ENCODE measurements around the gene RASSF3.

RASSF3 gene

DNA sequence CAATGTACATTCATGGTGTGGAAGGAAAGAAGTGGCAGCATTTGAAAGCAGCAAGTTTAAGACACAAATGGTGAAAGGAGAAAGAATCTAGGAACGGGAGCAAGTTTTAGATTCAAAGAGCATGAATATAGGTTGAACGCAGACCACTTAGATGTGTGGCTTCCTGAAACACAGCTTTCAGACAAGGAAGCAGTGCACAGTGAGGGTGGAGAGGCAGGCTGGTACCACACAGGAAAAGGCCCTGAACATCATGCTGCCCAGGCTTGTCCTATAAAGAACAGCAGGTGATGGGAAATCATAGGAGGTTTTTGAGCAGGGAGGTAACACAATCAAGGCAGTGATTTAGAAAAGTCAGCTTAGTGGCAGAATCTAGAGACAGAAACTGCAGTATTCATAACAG lies 113.3 kb downstream of the RASSF3 start:
- DNase-seq (ENCODE audit: low read depth, low spot score): no peak

DNA sequence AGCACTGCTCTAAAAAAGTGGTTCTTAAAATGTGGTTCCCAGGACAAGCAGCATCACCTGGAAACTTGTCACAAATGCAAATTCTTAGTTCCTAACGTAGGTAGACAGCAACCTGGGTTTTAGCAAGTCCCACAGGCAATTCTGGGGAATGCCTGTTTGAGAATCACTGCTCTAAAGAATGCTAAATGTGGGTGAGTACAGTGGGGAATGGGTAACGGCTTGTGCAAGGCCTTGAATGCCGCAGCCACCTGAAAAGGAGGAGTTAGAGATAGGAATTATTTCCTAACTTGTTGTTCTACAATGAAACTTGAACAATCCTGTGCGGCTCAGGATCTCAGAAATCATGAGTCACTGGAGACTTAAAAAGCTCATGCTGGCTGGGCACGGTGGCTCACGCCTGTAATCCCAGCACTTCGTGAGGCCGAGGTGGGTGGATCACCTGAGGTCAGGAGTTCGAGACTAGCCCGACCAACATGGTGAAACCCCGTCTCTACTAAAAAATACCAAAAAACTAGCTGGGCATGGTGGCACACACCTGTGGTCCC lies 114.0 kb downstream of the RASSF3 start:
- DNase-seq (ENCODE audit: low read depth, low spot score): no peak

DNA sequence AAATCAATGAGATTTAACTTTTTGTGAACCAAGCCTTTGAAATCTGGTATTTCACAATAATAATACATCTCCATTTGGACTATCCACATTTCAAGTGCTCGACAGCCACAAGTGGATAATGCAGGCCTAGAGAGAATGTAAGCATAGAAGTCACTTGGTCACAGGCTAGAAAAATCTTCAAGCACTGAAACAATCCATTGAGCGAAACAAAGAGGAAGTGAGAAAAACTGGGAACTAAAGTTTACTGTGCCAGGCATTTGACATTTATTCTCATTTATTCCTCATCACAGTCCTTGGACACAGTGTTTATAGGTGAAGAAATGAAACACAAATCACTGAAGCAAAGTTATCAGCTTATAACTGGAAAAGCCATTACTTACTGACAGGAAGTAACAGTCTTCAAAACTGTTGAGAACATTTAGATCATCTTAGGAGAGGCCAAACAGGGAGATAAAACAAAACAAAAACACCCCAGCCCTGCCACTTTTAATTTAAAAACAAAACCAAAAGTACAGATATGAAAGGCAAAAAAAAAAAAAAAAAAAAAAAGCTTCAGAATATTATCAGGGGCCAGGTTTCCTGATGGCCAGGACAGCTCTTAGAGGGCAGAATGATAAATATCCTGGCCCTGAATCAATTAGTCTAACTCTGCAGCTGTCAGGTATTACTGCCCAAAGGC lies 119.8 kb downstream of the RASSF3 start:
- DNase-seq (ENCODE audit: low read depth, low spot score): no peak

DNA sequence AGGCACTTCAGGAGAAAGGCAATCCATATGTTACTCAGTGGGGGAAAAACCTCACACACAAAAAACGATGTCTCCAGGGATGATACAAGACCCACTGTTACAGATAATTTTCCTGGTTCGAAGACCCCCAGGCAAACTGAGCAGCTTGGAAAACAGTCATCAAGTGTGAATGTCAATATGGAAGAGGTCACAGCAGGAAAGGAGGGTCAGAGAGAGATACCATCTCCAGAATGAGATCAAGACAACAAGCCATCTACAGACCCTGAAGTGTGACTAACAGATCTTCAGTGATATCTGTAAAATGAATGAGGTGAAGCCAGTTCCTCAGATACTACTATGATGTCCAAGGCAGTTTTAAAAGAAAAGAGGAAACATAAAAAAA lies 120.3 kb downstream of the RASSF3 start:
- no peak for DNase-seq (ENCODE audit: low read depth, low spot score)

DNA sequence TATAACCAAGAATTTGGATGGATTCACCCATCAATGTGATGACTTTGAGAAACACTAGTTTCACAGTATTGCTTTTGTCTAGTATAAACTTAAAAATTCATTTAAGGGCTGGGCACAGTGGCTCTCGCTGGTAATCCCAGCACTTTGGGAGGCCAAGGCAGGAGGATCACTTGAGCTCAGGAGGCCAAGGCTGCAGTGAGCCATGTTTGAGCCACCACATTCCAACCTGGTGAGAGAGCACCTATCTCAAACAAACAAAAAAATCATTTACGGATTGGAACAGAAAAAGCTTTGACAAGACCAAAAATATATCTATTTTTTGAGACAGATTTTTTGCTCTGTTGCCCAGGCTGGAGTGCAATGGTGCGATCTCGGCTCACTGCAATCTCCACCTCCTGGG lies 121.4 kb downstream of the RASSF3 start:
- DNase-seq (ENCODE audit: low read depth, low spot score): no peak

DNA sequence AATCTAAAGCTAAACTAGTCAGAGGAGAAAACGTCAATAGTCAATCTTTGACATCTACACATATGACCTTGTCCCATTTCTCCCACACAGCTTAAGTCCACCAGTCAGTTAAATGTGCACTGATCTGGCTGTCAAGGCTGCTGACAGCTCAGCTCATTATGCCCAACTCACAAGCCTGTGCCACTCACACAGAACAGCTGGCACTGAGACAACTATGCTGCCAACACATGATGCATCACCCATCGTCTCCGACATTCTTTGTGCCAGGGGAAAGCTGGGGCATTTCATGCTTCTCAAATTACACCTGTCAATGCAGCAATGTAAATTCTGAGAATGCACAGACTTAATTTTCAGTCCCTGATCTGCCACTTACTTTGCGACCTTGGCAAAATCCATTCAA lies 123.6 kb downstream of the RASSF3 start:
- no peak for DNase-seq (ENCODE audit: low read depth, low spot score)

DNA sequence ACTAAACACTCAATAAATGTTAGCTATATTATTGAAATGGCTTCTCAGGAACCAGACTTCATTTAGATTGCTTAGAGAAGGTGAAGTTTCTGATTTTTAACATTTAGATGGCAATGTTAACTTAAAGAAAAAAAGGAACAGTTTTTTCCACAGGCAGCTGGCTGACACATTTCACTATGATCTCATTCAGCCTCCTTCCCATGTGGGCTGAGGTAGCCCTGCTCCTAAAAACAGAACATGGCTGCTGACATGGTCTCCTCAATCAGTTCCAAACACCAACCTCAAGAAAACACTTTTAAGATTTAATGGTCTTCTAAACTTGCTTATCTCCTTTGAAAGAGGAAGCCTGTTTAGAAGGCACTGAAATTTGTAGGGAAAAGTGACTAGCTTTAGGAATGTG lies 125.1 kb downstream of the RASSF3 start:
- DNase-seq (ENCODE audit: low read depth, low spot score): no peak

DNA sequence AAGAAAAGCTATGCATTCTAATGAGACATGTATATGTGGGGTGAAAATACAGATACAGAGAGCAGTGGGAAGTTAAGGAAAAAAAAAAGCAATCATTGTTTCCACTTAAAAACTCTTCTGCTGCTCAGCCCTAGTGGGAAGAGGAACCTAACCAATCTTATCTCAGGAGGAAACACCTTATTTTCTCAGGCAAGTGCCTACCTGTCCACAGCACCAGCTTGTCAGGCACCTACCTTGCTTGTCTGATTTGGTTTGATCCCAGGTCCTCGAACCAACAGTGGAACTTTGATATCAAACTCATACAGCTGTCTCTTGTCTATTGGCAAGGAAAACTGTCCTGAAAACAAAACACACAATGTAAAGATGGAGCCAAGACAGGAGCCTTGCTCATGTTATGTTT lies 126.5 kb downstream of the RASSF3 start:
- no peak for DNase-seq (ENCODE audit: low read depth, low spot score)

DNA sequence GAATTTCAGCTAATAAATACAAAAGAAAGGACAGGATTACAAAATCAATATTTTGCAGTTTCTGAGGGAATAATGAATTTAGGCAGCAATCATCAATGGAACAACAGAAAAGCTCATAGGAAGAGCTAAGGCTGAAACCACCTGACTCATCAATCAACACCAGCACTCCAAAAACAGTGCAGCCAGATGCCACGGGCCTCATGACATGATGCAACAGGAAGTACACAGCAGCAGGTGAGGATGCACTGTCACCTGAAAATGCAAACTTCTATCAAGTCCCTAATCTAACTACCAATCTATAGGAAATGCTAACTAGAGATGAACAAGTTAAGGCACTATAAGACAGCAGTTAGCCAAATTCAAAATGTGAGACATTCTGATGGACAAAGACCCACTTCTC lies 127.2 kb downstream of the RASSF3 start:
- DNase-seq (ENCODE audit: low read depth, low spot score): no peak

DNA sequence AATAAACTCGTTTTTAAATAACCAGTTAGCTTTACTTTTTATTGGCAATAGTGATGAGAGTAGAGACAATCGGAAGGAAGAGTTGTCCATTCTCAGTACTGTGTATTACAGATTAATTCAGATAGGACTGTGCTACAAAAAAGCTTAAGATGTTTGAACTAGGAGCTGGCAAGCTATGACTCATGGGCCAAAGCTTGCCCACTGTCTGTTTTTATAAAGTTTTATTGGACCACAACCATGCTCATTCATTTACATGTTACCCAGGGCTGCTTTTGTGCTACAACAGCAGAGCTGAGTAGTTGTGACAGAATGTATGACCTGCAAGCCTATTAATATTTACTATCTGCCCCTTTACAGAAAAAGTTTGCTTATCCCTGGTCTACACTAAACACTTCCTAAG lies 129.5 kb downstream of the RASSF3 start:
- no peak for DNase-seq (ENCODE audit: low read depth, low spot score)

DNA sequence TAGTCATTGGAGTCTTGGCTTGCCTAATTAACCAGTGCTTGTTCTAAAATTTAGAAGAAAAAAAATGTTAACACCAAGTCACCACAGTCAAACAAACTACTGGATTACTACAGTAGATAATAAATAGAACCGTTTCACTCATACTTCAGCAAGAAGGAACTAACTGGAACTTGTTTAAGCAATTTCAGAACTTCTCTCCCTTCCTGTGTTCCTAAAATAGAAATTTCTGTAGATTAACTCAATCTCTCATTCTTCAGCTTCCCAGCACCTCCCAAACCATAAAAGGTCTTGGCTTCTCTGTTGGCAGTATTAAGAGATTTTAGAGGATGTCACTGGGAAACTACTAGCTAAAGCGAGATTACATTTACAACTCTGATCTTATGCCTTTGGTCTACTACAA lies 130.4 kb downstream of the RASSF3 start:
- DNase-seq (ENCODE audit: low read depth, low spot score): no peak

DNA sequence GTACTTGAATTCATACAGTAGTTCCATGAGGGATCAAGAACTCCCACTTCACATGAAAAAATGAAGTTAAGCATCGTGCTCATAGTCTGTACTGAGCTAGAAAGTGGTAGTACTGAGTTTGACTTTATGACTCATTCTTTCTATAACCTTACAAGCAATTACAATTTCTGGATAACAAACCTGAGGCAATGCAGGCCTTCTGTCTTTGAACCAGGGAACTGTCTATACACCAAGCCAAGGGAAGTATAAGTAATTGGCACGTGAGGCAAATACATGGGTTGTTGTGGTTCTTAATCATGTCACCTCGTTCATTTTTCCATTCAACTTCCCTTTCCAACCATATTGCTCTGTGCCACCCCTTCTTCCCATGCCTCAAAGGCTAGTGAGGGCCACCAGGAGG lies 132.1 kb downstream of the RASSF3 start:
- DNase-seq (ENCODE audit: low read depth, low spot score): no peak

DNA sequence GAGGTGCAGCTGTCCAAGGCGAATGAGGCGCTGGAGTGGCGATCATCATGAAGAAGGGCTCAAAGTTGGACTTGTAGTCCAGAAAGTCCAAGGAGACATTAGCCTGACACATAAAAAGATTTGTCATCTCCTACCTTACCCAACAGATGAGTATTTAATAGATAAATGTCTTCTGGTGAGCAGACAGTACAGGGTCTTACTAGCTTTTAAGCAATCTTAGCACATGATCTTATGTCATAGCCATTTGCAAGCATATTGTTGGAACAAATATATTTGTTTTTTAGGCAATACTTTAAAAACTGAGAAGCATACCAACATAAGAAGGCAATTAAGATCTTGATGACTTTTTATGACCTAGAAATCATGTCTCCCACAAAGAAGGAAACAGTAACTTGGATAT lies 132.9 kb downstream of the RASSF3 start:
- no peak for DNase-seq (ENCODE audit: low read depth, low spot score)

DNA sequence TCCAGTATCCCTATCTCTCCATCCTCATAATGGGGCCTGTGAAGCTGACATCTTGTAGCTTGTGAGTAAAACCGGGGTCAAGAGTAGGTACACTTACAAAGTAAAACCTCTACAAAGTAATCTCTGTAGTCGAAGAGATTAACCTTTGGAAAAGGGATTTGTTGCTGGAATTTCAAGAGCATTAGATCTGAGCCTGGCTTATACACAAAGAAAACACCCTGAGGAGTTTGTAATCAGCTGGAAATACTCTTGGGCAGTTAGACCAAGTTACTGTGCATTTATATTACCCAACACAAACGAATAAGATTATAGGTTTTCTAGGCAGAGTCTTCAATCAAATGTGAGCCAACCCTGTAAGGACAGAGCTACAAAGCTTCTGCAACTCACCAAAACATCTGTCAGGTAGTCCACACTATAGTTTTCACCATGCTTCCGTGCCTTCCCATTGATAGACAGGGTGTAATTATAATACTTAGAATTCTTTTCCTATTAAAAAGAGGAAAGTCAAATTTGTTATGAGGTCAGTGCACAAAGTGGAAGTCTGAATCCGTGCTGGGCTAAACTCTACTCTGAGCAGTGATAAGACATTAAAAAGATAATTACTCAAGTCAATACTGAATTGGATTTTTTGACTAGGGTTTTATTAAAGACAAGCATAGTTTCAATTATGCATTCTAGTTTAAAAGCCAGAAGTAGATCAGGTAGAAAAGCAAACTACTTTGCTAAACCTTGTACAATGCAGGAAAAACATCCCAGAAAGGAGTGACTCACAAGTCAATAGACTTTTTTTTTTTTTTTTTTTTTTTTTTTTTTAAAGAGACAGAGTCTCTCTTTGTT lies 134.3 kb downstream of the RASSF3 start:
- DNase-seq (ENCODE audit: low read depth, low spot score): no peak

DNA sequence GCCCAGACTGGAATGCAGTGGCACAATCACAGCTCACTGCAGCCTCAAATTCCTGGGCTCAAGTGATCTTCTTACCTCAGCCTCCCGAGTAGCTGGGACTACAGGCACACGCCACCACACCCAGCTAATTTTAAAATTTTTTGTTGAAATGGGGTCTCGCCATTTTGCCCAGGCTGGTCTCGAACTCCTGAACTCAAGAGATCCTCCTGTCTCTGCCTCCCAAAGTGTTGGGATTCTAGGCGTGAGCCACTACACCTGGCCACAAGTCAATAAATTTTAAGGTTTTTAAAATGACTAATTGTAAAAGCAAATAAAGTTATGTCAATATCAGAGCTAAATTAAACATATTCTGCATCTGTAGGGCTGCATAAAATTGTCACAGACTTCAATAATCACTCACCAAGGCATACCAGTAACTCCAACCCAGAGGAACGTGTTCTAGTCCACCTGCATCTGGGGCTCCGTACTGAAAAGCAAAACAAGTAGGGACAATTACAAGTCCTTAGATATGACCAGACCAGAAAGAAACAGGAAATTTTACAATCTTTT lies 135.0 kb downstream of the RASSF3 start:
- no peak for DNase-seq (ENCODE audit: low read depth, low spot score)

DNA sequence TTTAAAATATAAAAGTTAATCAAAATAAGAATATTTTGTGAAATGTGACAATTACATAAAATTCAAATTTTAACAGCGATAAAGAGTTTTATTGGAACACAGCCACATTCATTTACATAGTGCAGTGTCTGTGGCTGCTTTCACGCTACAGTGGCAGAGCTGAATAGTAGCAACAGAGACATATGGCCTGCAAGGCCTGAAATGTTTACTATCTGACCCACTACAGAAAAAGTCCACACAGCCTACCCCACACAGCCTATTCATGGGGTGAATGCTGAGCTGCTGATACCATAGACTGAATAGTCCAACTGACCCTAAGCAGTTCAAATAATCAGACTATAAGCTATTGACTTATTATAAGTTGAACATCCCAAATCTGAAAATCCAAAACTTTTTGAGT lies 135.7 kb downstream of the RASSF3 start:
- DNase-seq (ENCODE audit: low read depth, low spot score): no peak

DNA sequence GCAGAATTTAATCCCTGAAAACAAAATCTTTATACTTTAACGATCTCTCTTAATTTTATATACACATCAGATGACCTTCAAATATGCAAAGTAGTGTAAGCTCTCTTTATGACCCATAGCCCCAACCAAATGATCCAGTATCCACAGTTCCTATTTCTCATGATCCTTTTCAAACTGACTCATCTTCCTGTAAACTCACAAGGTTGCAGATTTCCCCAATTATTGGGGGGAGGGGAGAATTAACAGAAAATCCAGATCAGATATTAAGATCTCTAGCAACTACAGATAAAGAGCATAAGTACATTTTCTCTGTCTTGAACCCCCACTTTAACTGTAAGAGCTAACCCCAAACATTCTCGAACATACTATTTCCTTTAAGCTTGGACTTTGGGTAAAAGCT lies 136.4 kb downstream of the RASSF3 start:
- DNase-seq (ENCODE audit: low read depth, low spot score): no peak

Data from brain pericyte (primary cell).